Esophagus squamous epithelium (tissue), 5 donors: ENCODE results near the gene DEPDC5. TPM values are rescaled to one million over a fixed set of nuclear protein-coding genes. Genes with fewer than 3 reads are reported as not detected.

Experiments used
- DNase-seq: peaks from one replicate; lab custom pipeline; 2025; lab: John Stamatoyannopoulos, UW
- H3K27ac ChIP-seq, 4 donors: fragments of 200-600 bp; sonication (generic); one replicate each; pipeline ENCODE4 v1.5.1; 2016 to 2019; ENCODE audit warnings: mild to moderate bottlenecking in 1 of 4
- H3K27me3 ChIP-seq, 4 donors: fragments of 200-600 bp; sonication (generic); 1 replicate in 3 of 4; 2 replicates in 1 of 4; pipeline versions ENCODE4 v1.5.1 to v1.6.0; 2017 to 2021; ENCODE audit warnings: antibody characterized with exemption in 1 of 4
- H3K36me3 ChIP-seq, 3 donors: fragments of 200-600 bp; sonication (generic); one replicate each; pipeline ENCODE4 v1.5.1; 2016 to 2019
- H3K4me1 ChIP-seq, 3 donors: fragments of 200-600 bp; sonication (generic); one replicate each; pipeline ENCODE4 v1.5.1; 2017 to 2019
- H3K4me3 ChIP-seq, 4 donors: fragments of 200-600 bp; sonication (generic); 1 replicate in 3 of 4; 2 replicates in 1 of 4; pipeline ENCODE4 v1.5.1; 2016 to 2019; ENCODE audit warnings: mild to moderate bottlenecking in 2 of 4, moderate library complexity in 1 of 4
- H3K9me3 ChIP-seq, 3 donors: fragments of 200-600 bp; sonication (generic); one replicate each; pipeline ENCODE4 v1.5.1; 2016 to 2019
- POLR2A ChIP-seq, 4 donors: fragments of 450-650 bp; IDR thresholded peaks; one replicate each; pipeline ENCODE4 v1.6.1; 2017; ENCODE audit warnings: antibody characterized with exemption in 4 of 4, mild to moderate bottlenecking in 4 of 4, moderate library complexity in 3 of 4
- WGBS, 2 donors: methylation state at CpG; one replicate each; pipeline ENCODE4 v1.1.5; 2018; 5-methylcytosine and 5-hydroxymethylcytosine counted together
- intact Hi-C: fragments of 100-400 bp; cut with DNase I; formaldehyde crosslinking; loops from one replicate; pipeline ENCODE4 v1.15.0; 2022
- total RNA-seq, 4 donors: library from RNA; depleted of rRNA; stranded (reverse); fragments of >200 nt; gene quantifications; one replicate each; pipeline ENCODE4 v1.1.0, GENCODE V29; 2016
- TF ChIP-seq, protein P1 (sequence below), 6 experiments: fragments of 450-650 bp in 4 of 6; fragments of 200-600 bp in 2 of 6; sonication (generic) in 2 of 6; IDR thresholded peaks; one replicate each; pipeline ENCODE4 v1.5.1; 2016 to 2019; ENCODE audit warnings: antibody characterized with exemption in 6 of 6, mild to moderate bottlenecking in 4 of 6, moderate library complexity in 4 of 6
- donor health status: DM: yes; HTN: yes; CAD: no.

Gene DEPDC5
- total RNA-seq, 4 donors from 2014 or later = 9.0 to 22.5 (median 15.0) TPM

DNA sequence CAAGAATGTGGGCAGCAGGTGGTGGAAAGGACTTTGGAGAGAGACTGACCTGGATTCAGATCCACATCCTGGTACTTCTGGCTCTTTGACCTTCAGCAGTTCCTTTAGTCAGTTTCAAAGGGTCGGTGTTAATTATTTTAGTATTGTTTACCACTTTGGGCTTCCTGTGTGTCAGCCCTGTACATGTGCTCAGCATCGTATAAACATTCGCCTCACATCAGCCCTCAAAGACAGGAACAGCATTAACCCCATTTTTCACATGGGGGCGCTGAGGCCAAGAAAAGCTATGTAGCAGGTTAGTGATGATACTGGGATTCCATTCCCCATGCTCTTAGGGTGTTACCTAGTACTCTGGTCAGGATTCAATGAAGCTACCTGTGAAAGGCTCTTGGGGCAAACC lies 118.4 kb downstream of the DEPDC5 start:
- DNase-seq = no peak
- Histone ChIP-seq H3K27ac (no peak overlapping the region), H3K36me3 (peaks cover 0 to 88% (median 0%) of the 10 kb centered on the region in 3 donors), H3K4me3 (no peak overlapping the region), H3K27me3 (no peaks in the 10 kb centered on the region), H3K4me1 (peaks cover 0 to 19% (median 11%) of the 10 kb centered on the region in 3 donors), H3K9me3 (no peaks in the 10 kb centered on the region)
- TF ChIP-seq, protein P1, sequence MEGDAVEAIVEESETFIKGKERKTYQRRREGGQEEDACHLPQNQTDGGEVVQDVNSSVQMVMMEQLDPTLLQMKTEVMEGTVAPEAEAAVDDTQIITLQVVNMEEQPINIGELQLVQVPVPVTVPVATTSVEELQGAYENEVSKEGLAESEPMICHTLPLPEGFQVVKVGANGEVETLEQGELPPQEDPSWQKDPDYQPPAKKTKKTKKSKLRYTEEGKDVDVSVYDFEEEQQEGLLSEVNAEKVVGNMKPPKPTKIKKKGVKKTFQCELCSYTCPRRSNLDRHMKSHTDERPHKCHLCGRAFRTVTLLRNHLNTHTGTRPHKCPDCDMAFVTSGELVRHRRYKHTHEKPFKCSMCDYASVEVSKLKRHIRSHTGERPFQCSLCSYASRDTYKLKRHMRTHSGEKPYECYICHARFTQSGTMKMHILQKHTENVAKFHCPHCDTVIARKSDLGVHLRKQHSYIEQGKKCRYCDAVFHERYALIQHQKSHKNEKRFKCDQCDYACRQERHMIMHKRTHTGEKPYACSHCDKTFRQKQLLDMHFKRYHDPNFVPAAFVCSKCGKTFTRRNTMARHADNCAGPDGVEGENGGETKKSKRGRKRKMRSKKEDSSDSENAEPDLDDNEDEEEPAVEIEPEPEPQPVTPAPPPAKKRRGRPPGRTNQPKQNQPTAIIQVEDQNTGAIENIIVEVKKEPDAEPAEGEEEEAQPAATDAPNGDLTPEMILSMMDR (IDR thresholded peaks at IDR 0.05) = no peak
- TF ChIP-seq POLR2A (IDR thresholded peaks at IDR 0.05) = no peak
- 61 to 84% methylated on average over 4 of the region's 4 CpGs for WGBS, 2 donors
- intact Hi-C loops = no loop called here

DNA sequence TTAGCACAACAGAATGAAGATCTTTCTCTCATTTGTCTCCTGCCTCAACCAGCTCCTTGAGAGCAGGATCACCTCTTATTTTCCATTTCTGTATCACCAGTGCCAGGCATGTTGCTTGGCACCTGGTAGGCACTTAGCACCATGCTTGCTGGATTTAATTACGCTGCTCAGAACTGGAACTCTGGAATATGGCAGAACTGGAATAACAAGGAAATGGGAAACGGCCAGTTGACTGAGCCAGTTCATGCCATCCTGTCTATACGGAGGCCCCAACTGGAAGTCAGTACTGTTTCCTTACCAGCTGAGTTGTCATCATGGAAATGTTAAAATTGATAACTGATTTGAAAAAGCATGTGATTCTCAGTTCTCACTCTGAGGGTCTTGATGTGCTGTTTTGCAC lies 121.0 kb downstream of the DEPDC5 start:
- 22 to 53% methylated on average over 3 of the region's 3 CpGs for WGBS, 2 donors
- H3K27me3 ChIP-seq = no peaks in the 10 kb centered on the region

DNA sequence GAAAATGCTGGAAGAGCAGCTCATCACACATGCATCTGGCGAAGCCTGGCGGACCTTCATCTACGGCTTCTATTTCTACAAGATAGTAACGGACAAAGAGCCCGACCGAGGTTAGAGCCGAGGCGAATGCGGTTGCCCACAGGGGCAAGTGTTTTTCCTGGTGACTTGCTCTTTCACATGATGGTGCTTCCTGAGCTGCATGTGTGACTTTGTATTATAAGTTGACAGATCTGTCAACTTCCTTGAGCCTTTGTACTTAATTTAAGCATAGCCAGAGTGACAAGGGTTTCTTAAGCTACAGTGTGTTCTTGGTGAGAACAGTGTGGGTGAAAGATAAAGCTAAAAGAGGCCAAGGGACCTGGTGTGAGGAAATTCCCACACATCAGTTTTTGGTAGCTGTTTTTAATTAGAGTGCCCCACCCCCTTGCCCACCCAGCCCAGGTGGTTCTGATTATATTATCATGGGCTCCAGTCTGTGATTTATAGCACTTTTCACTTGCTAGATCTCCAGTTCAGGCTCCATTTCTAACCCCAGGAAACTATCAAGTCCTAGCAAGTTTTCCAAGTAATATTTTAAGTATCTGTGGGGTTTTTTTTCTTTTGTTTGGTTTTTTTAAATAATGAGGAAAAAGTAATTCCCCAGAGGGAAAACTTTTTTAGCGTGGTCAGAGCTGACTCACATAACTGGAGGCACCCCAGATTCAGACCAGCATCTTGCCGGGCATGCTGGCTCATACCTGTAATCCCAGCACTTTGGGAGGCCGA lies 122.5 kb downstream of the DEPDC5 start:
- Histone ChIP-seq H3K27me3 (no peaks in the 10 kb centered on the region), H3K4me3 (no peak overlapping the region), H3K36me3 (peaks cover 0 to 93% (median 5%) of the 10 kb centered on the region in 3 donors), H3K4me1 (peaks cover 0 to 8% (median 4%) of the 10 kb centered on the region in 3 donors), H3K27ac (no peak overlapping the region), H3K9me3 (no peaks in the 10 kb centered on the region)
- DNase-seq = no peak
- TF ChIP-seq, protein P1 (IDR thresholded peaks at IDR 0.05) = no peak
- no peak for TF ChIP-seq POLR2A (IDR thresholded peaks at IDR 0.05)
- intact Hi-C loops = no loop called here
- WGBS, 2 donors = 59 to 75% methylated on average over 7 to 11 of the region's 12 CpGs

More for the DNA sequence above, 121.0 kb downstream of the DEPDC5 start:
- no peaks in the 10 kb centered on the region for H3K9me3 ChIP-seq
- no peak overlapping the region for H3K27ac ChIP-seq
- DNase-seq = no peak
- peaks cover 0 to 19% (median 11%) of the 10 kb centered on the region in 3 donors for H3K4me1 ChIP-seq
- no peak for TF ChIP-seq POLR2A (IDR thresholded peaks at IDR 0.05)
- TF ChIP-seq, protein P1 (IDR thresholded peaks at IDR 0.05) = no peak
- peaks cover 0 to 90% (median 5%) of the 10 kb centered on the region in 3 donors for H3K36me3 ChIP-seq
- no peak overlapping the region for H3K4me3 ChIP-seq
- intact Hi-C loops = no loop called here

DNA sequence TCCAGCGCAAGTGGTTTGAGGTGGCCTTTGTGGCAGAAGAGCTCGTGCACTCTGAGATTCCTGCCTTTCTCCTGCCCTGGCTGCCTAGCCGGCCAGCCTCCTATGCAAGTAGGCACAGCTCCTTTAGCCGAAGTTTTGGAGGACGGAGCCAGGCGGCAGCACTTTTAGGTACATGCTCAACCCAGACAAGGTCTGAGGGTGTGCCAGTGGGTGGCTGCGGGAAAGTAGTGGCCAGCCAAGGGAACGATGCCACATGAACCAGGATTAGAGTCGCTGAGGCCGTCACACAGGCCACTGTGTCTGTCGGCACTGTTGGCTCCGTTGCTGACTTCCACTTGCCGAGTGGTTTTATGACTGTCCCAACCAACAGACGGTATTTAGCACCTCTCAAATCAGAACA lies 125.8 kb downstream of the DEPDC5 start:
- intact Hi-C loops = no loop called here
- no peaks in the 10 kb centered on the region for H3K9me3 ChIP-seq
- no peaks in the 10 kb centered on the region for H3K4me1 ChIP-seq
- TF ChIP-seq, protein P1 (IDR thresholded peaks at IDR 0.05) = no peak
- TF ChIP-seq POLR2A (IDR thresholded peaks at IDR 0.05) = no peak
- H3K36me3 ChIP-seq = peaks cover 0 to 93% (median 5%) of the 10 kb centered on the region in 3 donors
- H3K27ac ChIP-seq = no peak overlapping the region
- H3K4me3 ChIP-seq = no peak overlapping the region
- whole genome bisulfite sequencing, 2 donors = 93 to 94% methylated on average over 3 to 10 of the region's 14 CpGs
- no peak for DNase-seq
- H3K27me3 ChIP-seq = no peaks in the 10 kb centered on the region

DNA sequence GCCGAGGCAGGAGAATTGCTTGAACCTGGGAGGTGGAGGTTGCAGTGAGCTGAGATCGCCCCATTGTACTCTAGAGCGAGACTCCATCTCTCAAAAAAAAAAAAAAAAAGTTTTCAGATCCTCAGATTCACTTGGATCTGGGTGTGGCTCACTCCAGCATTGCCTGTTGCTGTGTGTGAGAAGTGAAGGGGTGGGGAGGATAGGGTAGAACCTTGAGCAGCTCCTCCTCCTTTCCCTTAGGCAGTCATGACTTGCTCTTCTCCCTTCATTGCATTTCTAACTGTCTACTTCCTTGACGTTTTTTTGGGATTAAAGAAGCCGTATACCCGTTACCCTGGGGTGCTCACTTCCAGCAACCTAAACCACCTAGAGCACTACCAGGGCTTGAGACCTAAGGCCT lies 127.4 kb downstream of the DEPDC5 start:
- H3K4me1 ChIP-seq = no peaks in the 10 kb centered on the region
- no peak overlapping the region for H3K27ac ChIP-seq
- no peak for DNase-seq
- no peaks in the 10 kb centered on the region for H3K9me3 ChIP-seq
- 70 to 76% methylated on average over 4 to 6 of the region's 6 CpGs for WGBS, 2 donors
- intact Hi-C loops = no loop called here
- H3K4me3 ChIP-seq = no peak overlapping the region
- peaks cover 0 to 96% (median 5%) of the 10 kb centered on the region in 3 donors for H3K36me3 ChIP-seq
- no peak for TF ChIP-seq POLR2A (IDR thresholded peaks at IDR 0.05)
- no peaks in the 10 kb centered on the region for H3K27me3 ChIP-seq
